Measurements from ENCODE around the gene VPS8. TPM values are rescaled to one million over a fixed set of nuclear protein-coding genes. Genes with fewer than 3 reads are reported as not detected.

Gene VPS8
- total RNA-seq, 2 donors from 2014 or later, result 49.7 to 70.0 TPM

DNA sequence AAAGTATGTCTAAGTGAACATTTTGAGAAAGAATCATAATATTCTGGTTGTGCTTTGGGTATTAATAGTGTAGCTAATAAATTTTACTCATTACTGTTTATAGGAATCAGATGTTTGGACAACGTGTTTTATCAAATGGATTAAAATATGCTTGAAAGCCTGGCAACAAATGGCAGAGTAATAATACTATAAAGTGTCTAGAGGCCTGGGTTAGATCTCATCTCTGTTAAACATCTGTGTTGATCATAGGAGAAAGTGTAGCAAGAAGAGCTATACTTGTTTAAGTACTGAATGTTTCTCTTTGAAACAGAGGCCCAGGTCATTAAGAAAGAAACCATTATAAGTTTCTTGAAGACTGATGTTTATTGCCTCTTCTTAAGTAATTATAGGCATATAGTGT lies 30.5 kb downstream of the VPS8 start:
- Mint-ChIP-seq H3K4me3 (no peak overlapping the region), H3K27ac (no peak overlapping the region), H3K27me3 (ENCODE audit: insufficient read depth) (no peaks in the 10 kb centered on the region), H3K9me3 (no peaks in the 10 kb centered on the region), H3K36me3 (ENCODE audit: low read depth) (no peaks in the 10 kb centered on the region), H3K4me1 (no peaks in the 10 kb centered on the region)
- TF ChIP-seq, protein P1, sequence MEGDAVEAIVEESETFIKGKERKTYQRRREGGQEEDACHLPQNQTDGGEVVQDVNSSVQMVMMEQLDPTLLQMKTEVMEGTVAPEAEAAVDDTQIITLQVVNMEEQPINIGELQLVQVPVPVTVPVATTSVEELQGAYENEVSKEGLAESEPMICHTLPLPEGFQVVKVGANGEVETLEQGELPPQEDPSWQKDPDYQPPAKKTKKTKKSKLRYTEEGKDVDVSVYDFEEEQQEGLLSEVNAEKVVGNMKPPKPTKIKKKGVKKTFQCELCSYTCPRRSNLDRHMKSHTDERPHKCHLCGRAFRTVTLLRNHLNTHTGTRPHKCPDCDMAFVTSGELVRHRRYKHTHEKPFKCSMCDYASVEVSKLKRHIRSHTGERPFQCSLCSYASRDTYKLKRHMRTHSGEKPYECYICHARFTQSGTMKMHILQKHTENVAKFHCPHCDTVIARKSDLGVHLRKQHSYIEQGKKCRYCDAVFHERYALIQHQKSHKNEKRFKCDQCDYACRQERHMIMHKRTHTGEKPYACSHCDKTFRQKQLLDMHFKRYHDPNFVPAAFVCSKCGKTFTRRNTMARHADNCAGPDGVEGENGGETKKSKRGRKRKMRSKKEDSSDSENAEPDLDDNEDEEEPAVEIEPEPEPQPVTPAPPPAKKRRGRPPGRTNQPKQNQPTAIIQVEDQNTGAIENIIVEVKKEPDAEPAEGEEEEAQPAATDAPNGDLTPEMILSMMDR (conservative IDR thresholded peaks at IDR 0.05), result no peak
- Histone ChIP-seq H3K27ac (ENCODE audit: low read depth, low read length) (no peak overlapping the region), H3K36me3 (ENCODE audit: control insufficient read depth, insufficient read depth, low read length) (peaks cover 20% of the 10 kb centered on the region), H3K9ac (ENCODE audit: extremely low read depth, low read length, poor library complexity, severe bottlenecking) (no peak overlapping the region), H3K4me3 (ENCODE audit: low read length) (no peak overlapping the region), H3K9me3 (ENCODE audit: control insufficient read depth, low read length) (no peaks in the 10 kb centered on the region), H3K4me1 (ENCODE audit: control insufficient read depth, insufficient read depth, low read length) (no peaks in the 10 kb centered on the region), H3K27me3 (ENCODE audit: control insufficient read depth, insufficient read depth, low read length, poor library complexity, severe bottlenecking) (no peaks in the 10 kb centered on the region)
- DNase-seq, result no peak
- WGBS, 2 experiments (ENCODE audit: insufficient coverage in 1 of 2, insufficient read length in 1 of 2), result 96% methylated on average over 1 of the region's 1 CpG; no CpG with 5 or more reads in 1 of the 2 experiments

DNA sequence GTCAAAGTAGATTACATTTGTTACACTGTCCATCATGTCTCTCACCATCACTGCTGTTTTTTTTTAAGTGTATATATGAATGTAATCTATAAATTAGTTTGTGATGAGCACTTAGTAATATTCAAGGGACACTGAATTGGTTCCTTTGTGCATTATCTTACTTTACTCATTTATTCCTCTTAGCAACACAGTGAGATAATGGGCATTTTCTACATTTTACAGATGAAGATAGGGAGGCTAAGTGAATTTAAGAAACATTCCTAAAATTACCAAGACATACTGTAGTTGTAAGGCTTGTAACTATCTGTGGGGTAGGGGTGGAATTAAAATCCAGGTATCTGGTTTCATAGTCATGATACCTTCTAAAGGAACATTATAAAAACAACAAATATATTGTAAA lies 33.9 kb downstream of the VPS8 start:
- H3K36me3 ChIP-seq (ENCODE audit: control insufficient read depth, insufficient read depth, low read length), result peaks cover 15% of the 10 kb centered on the region
- H3K4me1 Mint-ChIP-seq, result no peaks in the 10 kb centered on the region
- H3K27ac Mint-ChIP-seq, result no peak overlapping the region
- no peaks in the 10 kb centered on the region for H3K9me3 Mint-ChIP-seq
- H3K27me3 ChIP-seq (ENCODE audit: control insufficient read depth, insufficient read depth, low read length, poor library complexity, severe bottlenecking), result no peaks in the 10 kb centered on the region
- H3K36me3 Mint-ChIP-seq (ENCODE audit: low read depth), result no peaks in the 10 kb centered on the region
- H3K27me3 Mint-ChIP-seq (ENCODE audit: insufficient read depth), result no peaks in the 10 kb centered on the region
- no peak overlapping the region for H3K4me3 Mint-ChIP-seq
- TF ChIP-seq, protein P1 (conservative IDR thresholded peaks at IDR 0.05), result no peak
- H3K27ac ChIP-seq (ENCODE audit: low read depth, low read length), result no peak overlapping the region
- no peak overlapping the region for H3K9ac ChIP-seq (ENCODE audit: extremely low read depth, low read length, poor library complexity, severe bottlenecking)
- no peak for DNase-seq
- H3K9me3 ChIP-seq (ENCODE audit: control insufficient read depth, low read length), result no peaks in the 10 kb centered on the region
- H3K4me1 ChIP-seq (ENCODE audit: control insufficient read depth, insufficient read depth, low read length), result no peaks in the 10 kb centered on the region
- no peak overlapping the region for H3K4me3 ChIP-seq (ENCODE audit: low read length)

DNA sequence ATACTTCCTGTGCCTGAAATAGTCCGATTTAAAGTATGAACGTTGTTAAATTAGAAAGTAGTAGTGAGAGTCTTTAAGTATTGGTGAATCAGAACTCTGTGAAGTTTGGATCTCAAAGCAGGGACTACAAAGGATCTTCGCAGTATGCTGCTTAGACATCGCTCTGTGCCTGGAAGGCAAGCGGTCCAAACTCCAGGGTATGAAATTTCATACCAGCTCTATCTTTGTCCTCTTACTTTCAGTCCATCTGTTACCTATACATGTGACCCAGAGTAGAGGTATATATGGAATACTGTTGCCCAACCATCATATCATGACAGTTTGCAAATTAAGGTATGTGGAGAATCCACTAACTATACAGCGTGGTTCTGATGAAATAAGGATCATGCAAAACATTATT lies 34.5 kb downstream of the VPS8 start:
- Mint-ChIP-seq H3K9me3 (no peaks in the 10 kb centered on the region), H3K27ac (no peak overlapping the region), H3K4me3 (no peak overlapping the region), H3K27me3 (ENCODE audit: insufficient read depth) (no peaks in the 10 kb centered on the region), H3K4me1 (no peaks in the 10 kb centered on the region), H3K36me3 (ENCODE audit: low read depth) (no peaks in the 10 kb centered on the region)
- H3K4me3 ChIP-seq (ENCODE audit: low read length), result no peak overlapping the region
- H3K4me1 ChIP-seq (ENCODE audit: control insufficient read depth, insufficient read depth, low read length), result no peaks in the 10 kb centered on the region
- H3K9ac ChIP-seq (ENCODE audit: extremely low read depth, low read length, poor library complexity, severe bottlenecking), result no peak overlapping the region
- no peak for DNase-seq
- TF ChIP-seq, protein P1 (conservative IDR thresholded peaks at IDR 0.05), result no peak
- 94% methylated on average over 2 to 6 of the region's 6 CpGs for WGBS, 2 experiments (ENCODE audit: insufficient coverage in 1 of 2, insufficient read length in 1 of 2)
- H3K27me3 ChIP-seq (ENCODE audit: control insufficient read depth, insufficient read depth, low read length, poor library complexity, severe bottlenecking), result no peaks in the 10 kb centered on the region
- H3K27ac ChIP-seq (ENCODE audit: low read depth, low read length), result no peak overlapping the region
- no peaks in the 10 kb centered on the region for H3K9me3 ChIP-seq (ENCODE audit: control insufficient read depth, low read length)
- peaks cover 19% of the 10 kb centered on the region for H3K36me3 ChIP-seq (ENCODE audit: control insufficient read depth, insufficient read depth, low read length)
